K562 (cell line): ENCODE measurements around the gene OAT.

Source experiments
- FOXM1 ChIP-seq, 2 experiments: fragments of 450-650 bp in 1 of 2; sonication (generic) in 1 of 2; formaldehyde crosslinking in 1 of 2; IDR thresholded peaks; 2 replicates each; pipeline versions ENCODE4 v1.6.1 to v1.9.0; 2017 to 2022; ENCODE audit warnings: low read depth in 2 of 2, mild to moderate bottlenecking in 2 of 2, missing genetic modification reagents in 1 of 2, moderate library complexity in 1 of 2
- KAT8 ChIP-seq: fragments of 450-650 bp; IDR thresholded peaks from 2 replicates; pipeline ENCODE4 v1.6.1; 2016; ENCODE audit warnings: low read depth, mild to moderate bottlenecking
- POLR2A ChIP-seq: fragments of 450-650 bp; conservative IDR thresholded peaks from 2 replicates; pipeline ENCODE4 v1.6.1; 2016
- TEAD4 ChIP-seq, 2 experiments: sonication (generic) in 1 of 2; formaldehyde crosslinking in 1 of 2; IDR thresholded peaks; 2 replicates each; pipeline versions ENCODE4 v1.6.1 to v1.8.0; 2012 to 2022; ENCODE audit warnings: borderline replicate concordance in 1 of 2, inconsistent platforms in 1 of 2, low read length in 1 of 2, mild to moderate bottlenecking in 1 of 2, missing genetic modification reagents in 1 of 2
- ZNF316 ChIP-seq: fragments of 450-650 bp; IDR thresholded peaks from 2 replicates; pipeline ENCODE4 v1.6.1; 2016
- TF ChIP-seq, protein P1 (sequence below): IDR thresholded peaks from 3 replicates; pipeline ENCODE4 v1.6.1; 2011; ENCODE audit warnings: borderline replicate concordance, mild to moderate bottlenecking; ENCODE audit not compliant: insufficient read length, insufficient read depth
- TF ChIP-seq, protein P2 (sequence below), 3 experiments: IDR thresholded peaks in 2 of 3; conservative IDR thresholded peaks in 1 of 3; 2 replicates each; pipeline ENCODE4 v1.5.1; 2011 to 2012; ENCODE audit warnings: low read length in 3 of 3, mild to moderate bottlenecking in 3 of 3, control low read depth in 2 of 3, improper control_type of control experiment in 1 of 3, inconsistent platforms in 1 of 3, low read depth in 1 of 3, mixed read lengths in 1 of 3, moderate library complexity in 1 of 3; ENCODE audit not compliant: insufficient read depth in 2 of 3

DNA sequence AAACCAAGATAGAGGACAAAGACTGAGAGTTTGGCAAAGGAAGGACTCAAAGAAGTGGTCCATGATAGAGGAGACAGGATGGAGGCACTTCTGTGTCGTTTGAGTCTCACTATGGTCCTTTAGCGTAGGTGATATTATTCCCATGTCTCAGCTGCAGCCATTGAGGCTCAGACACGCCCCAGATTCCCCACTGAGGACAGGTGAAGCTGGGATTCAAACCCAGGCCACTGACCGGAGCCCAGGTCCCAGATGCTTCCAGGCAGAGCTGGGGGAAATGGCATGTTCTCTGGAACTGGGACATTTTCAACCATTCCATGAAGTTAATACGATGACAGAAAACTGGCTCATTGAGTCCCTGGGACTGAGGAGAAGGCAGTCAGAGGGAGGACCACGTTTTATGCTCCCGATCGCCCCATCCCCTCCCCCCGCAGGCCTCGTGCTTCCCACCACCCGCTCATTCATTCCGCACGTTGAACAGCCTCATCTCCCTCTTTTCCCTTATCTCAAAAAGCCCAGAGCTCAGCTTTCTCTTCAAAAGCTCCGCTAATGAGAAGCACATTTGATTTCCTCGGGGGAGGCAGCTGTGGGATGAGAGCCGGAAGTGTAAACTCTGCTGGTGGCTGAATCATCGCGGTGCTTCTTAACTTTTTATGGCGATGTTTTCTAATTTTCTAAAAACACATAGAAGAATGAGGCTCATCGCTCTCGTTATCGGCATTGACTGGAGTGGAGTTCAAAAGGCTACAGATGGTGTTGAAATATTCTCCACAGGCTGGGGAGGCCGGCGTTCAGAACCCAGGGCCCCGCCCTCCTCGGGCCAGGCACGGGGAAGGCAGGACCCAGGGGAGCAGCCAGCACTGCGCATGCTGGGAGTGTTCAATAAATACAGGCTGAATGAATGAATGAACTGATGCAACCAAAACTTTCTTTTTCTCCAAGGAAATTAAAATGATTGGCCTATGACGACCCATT lies 64.0 kb downstream of the OAT start:
- TF ChIP-seq, protein P1, sequence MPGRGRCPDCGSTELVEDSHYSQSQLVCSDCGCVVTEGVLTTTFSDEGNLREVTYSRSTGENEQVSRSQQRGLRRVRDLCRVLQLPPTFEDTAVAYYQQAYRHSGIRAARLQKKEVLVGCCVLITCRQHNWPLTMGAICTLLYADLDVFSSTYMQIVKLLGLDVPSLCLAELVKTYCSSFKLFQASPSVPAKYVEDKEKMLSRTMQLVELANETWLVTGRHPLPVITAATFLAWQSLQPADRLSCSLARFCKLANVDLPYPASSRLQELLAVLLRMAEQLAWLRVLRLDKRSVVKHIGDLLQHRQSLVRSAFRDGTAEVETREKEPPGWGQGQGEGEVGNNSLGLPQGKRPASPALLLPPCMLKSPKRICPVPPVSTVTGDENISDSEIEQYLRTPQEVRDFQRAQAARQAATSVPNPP, result no peak
- peak; percentile 58; the same call in 1 of the 2 replicates for TF ChIP-seq TEAD4 (IDR thresholded peaks at IDR 0.05; ENCODE audit: low read length)
- no peak for TF ChIP-seq TEAD4 (CRISPR knock-in tag; IDR thresholded peaks at IDR 0.05; ENCODE audit: borderline replicate concordance)
- TF ChIP-seq, protein P2, sequence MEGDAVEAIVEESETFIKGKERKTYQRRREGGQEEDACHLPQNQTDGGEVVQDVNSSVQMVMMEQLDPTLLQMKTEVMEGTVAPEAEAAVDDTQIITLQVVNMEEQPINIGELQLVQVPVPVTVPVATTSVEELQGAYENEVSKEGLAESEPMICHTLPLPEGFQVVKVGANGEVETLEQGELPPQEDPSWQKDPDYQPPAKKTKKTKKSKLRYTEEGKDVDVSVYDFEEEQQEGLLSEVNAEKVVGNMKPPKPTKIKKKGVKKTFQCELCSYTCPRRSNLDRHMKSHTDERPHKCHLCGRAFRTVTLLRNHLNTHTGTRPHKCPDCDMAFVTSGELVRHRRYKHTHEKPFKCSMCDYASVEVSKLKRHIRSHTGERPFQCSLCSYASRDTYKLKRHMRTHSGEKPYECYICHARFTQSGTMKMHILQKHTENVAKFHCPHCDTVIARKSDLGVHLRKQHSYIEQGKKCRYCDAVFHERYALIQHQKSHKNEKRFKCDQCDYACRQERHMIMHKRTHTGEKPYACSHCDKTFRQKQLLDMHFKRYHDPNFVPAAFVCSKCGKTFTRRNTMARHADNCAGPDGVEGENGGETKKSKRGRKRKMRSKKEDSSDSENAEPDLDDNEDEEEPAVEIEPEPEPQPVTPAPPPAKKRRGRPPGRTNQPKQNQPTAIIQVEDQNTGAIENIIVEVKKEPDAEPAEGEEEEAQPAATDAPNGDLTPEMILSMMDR (IDR thresholded peaks at IDR 0.05 in 2 of 3, conservative IDR thresholded peaks at IDR 0.05 in 1 of 3; ENCODE audit: insufficient read depth in 2 of 3, low read depth in 1 of 3, low read length in 3 of 3), result no peak
- no peak for TF ChIP-seq POLR2A
- TF ChIP-seq KAT8, result no peak
- no peak for TF ChIP-seq ZNF316
- 0 out of 2 replicates have a peak, but pooled peaks have one; percentile 12 for TF ChIP-seq FOXM1 (IDR thresholded peaks at IDR 0.05; ENCODE audit: low read depth)
- no peak for TF ChIP-seq FOXM1 (CRISPR knock-in tag; IDR thresholded peaks at IDR 0.05; ENCODE audit: low read depth)
